H1 (cell line): ENCODE measurements around the gene PITX3.

Experiments
- POLR2AphosphoS5 ChIP-seq: IDR thresholded peaks from 2 replicates; pipeline ENCODE4 v1.6.1; 2011; ENCODE audit warnings: low read depth, low read length
- SP4 ChIP-seq: IDR thresholded peaks from 2 replicates; pipeline ENCODE4 v1.6.1; 2012; ENCODE audit warnings: low read length, inconsistent platforms
- YY1 ChIP-seq: IDR thresholded peaks from 2 replicates; pipeline ENCODE4 v1.6.1; 2011; ENCODE audit warnings: low read depth, mild to moderate bottlenecking, low read length
- TF ChIP-seq, protein P1 (sequence below), 3 experiments: IDR thresholded peaks; 1 replicate in 2 of 3; 2 replicates in 1 of 3; pipeline versions ENCODE4 v1.5.1 to v1.6.1; 2011; ENCODE audit warnings: low read length in 3 of 3, mild to moderate bottlenecking in 3 of 3, inconsistent platforms in 2 of 3, low read depth in 1 of 3, moderate library complexity in 1 of 3; ENCODE audit not compliant: insufficient read depth in 1 of 3; ENCODE audit errors: control extremely low read depth in 1 of 3

DNA sequence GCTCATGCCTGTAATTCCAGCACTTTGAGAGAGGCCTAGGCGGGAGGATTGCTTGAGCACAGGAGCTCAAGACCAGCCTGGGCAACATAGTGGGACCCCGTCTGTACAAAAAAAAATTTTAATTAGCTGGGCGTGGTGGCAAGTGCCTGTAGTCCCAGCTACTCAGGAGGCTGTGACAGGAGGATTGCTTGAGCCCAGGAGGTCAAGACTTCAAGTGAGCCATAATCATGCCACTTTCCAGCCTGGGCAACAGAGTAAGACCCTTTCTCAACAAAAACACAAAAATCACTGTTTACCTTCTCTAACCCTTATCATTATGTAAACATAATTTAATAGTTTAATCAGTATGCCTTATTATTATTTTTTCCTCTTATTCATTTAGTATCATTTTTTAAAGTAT, 48.5 kb upstream of the PITX3 start:
- TF ChIP-seq SP4: no peak
- TF ChIP-seq POLR2AphosphoS5: no peak
- TF ChIP-seq, protein P1, sequence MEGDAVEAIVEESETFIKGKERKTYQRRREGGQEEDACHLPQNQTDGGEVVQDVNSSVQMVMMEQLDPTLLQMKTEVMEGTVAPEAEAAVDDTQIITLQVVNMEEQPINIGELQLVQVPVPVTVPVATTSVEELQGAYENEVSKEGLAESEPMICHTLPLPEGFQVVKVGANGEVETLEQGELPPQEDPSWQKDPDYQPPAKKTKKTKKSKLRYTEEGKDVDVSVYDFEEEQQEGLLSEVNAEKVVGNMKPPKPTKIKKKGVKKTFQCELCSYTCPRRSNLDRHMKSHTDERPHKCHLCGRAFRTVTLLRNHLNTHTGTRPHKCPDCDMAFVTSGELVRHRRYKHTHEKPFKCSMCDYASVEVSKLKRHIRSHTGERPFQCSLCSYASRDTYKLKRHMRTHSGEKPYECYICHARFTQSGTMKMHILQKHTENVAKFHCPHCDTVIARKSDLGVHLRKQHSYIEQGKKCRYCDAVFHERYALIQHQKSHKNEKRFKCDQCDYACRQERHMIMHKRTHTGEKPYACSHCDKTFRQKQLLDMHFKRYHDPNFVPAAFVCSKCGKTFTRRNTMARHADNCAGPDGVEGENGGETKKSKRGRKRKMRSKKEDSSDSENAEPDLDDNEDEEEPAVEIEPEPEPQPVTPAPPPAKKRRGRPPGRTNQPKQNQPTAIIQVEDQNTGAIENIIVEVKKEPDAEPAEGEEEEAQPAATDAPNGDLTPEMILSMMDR (IDR thresholded peaks at IDR 0.05; ENCODE audit: control extremely low read depth in 1 of 3, insufficient read depth in 1 of 3, low read depth in 1 of 3, low read length in 3 of 3): no peak
- no peak for TF ChIP-seq YY1
